Measurements from ENCODE around the gene USP21.

DNA sequence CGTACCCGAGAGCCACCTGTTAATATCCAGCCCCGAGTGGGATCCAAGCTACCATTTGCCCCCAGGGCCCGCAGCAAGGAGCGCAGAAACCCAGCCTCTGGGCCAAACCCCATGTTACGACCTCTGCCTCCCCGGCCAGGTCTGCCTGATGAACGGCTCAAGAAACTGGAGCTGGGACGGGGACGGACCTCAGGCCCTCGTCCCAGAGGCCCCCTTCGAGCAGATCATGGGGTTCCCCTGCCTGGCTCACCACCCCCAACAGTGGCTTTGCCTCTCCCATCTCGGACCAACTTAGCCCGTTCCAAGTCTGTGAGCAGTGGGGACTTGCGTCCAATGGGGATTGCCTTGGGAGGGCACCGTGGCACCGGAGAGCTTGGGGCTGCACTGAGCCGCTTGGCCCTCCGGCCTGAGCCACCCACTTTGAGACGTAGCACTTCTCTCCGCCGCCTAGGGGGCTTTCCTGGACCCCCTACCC is 1.4 kb downstream of the USP21 start:
- TF ChIP-seq, protein P1, sequence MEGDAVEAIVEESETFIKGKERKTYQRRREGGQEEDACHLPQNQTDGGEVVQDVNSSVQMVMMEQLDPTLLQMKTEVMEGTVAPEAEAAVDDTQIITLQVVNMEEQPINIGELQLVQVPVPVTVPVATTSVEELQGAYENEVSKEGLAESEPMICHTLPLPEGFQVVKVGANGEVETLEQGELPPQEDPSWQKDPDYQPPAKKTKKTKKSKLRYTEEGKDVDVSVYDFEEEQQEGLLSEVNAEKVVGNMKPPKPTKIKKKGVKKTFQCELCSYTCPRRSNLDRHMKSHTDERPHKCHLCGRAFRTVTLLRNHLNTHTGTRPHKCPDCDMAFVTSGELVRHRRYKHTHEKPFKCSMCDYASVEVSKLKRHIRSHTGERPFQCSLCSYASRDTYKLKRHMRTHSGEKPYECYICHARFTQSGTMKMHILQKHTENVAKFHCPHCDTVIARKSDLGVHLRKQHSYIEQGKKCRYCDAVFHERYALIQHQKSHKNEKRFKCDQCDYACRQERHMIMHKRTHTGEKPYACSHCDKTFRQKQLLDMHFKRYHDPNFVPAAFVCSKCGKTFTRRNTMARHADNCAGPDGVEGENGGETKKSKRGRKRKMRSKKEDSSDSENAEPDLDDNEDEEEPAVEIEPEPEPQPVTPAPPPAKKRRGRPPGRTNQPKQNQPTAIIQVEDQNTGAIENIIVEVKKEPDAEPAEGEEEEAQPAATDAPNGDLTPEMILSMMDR (IDR thresholded peaks at IDR 0.05): no peak
- no peak for TF ChIP-seq POLR2A (IDR thresholded peaks at IDR 0.05)

Measured in Peyer's patch (tissue), 4 donors.